ENCODE data around the gene FAM20C.

GRCh38 chr7:252981-253380 lies 60.6 kb downstream of the FAM20C start:
- TF ChIP-seq POLR2A (IDR thresholded peaks at IDR 0.05): no peak
- TF ChIP-seq CTCF (IDR thresholded peaks at IDR 0.05 in 4 of 5, conservative IDR thresholded peaks at IDR 0.05 in 1 of 5): peak in 2 of 5 experiments; percentile 19 to 32

Measured in gastrocnemius medialis (tissue), 4 donors.